SK-N-SH (cell line): Measurements from ENCODE around the gene KCNK18. TPM values are rescaled to one million over a fixed set of nuclear protein-coding genes. Genes with fewer than 3 reads are reported as not detected.

Source experiments
- CTCF ChIA-PET: fragments of 300-600, 350-600 bp; formaldehyde crosslinking; extraction: SDS; loops from one replicate; lab custom pipeline; 2021; lab: Yijun Ruan, JAX
- POLR2A ChIA-PET: fragments of 350-600 bp; sonication (Branson Sonifier 250); formaldehyde crosslinking; extraction: SDS; loops from one replicate; lab custom pipeline; 2020; ENCODE audit warnings: antibody characterized with exemption, inconsistent platforms; lab: Yijun Ruan, JAX
- DNase-seq: peaks from one replicate; pipeline ENCODE4 v3.0.0; 2012
- H2AFZ ChIP-seq: fragments of 200-600 bp; sonication (generic); 2 replicates; pipeline ENCODE4 v1.8.1; 2016; ENCODE audit warnings: antibody characterized with exemption, mild to moderate bottlenecking, low read depth
- H3F3A ChIP-seq: fragments of 200-600 bp; sonication (generic); replicated peaks from 2 replicates; pipeline ENCODE3; 2016; ENCODE audit warnings: antibody characterized with exemption, mild to moderate bottlenecking; ENCODE audit not compliant: insufficient read depth
- H3K27ac ChIP-seq, 2 experiments: fragments of 200-500 bp in 1 of 2; fragments of 200-600 bp in 1 of 2; sonication (Bioruptor generic) in 1 of 2; sonication (generic), shearing (Covaris generic) in 1 of 2; 2 replicates each; pipeline versions ENCODE4 v1.5.1 to v1.6.1; 2014 to 2016; ENCODE audit warnings: low read depth in 2 of 2, inconsistent platforms in 1 of 2, low read length in 1 of 2, mild to moderate bottlenecking in 1 of 2, mixed read lengths in 1 of 2
- H3K27me3 ChIP-seq: fragments of 200-600 bp; sonication (generic), shearing (Covaris generic); 2 replicates; pipeline ENCODE4 v1.6.1; 2016; ENCODE audit warnings: mixed run types; ENCODE audit not compliant: insufficient read depth
- H3K36me3 ChIP-seq, 2 experiments: fragments of 200-500 bp in 1 of 2; fragments of 200-600 bp in 1 of 2; sonication (Bioruptor generic) in 1 of 2; sonication (generic) in 1 of 2; replicated peaks in 1 of 2; 2 replicates each; pipeline versions ENCODE3 to v1.5.1; 2014 to 2016; ENCODE audit warnings: low read length in 1 of 2, mild to moderate bottlenecking in 1 of 2; ENCODE audit not compliant: insufficient read depth in 2 of 2, control insufficient read depth in 1 of 2
- H3K4me1 ChIP-seq, 2 experiments: fragments of 200-500 bp in 1 of 2; fragments of 200-600 bp in 1 of 2; sonication (Bioruptor generic) in 1 of 2; sonication (generic), shearing (Covaris generic) in 1 of 2; 2 replicates each; pipeline versions ENCODE4 v1.5.1 to v1.6.1; 2014 to 2016; ENCODE audit warnings: low read depth in 1 of 2, low read length in 1 of 2, mixed run types in 1 of 2; ENCODE audit not compliant: insufficient read depth in 2 of 2, control insufficient read depth in 1 of 2
- H3K4me2 ChIP-seq: fragments of 200-600 bp; sonication (generic), shearing (Covaris generic); 2 replicates; pipeline ENCODE4 v1.6.1; 2017; ENCODE audit warnings: mixed run types
- H3K4me3 ChIP-seq, 2 experiments: fragments of 200-500 bp in 1 of 2; fragments of 200-600 bp in 1 of 2; sonication (Bioruptor generic) in 1 of 2; sonication (generic), shearing (Covaris generic) in 1 of 2; 2 replicates each; pipeline versions ENCODE4 v1.5.1 to v1.8.1; 2014 to 2016; ENCODE audit warnings: low read depth in 2 of 2, inconsistent platforms in 1 of 2, low read length in 1 of 2, mild to moderate bottlenecking in 1 of 2, mixed read lengths in 1 of 2, moderate library complexity in 1 of 2
- H3K79me2 ChIP-seq: fragments of 200-600 bp; sonication (generic); 2 replicates; pipeline ENCODE4 v1.8.1; 2017; ENCODE audit warnings: mild to moderate bottlenecking; ENCODE audit not compliant: insufficient read depth
- H3K9ac ChIP-seq: fragments of 200-600 bp; sonication (generic); 2 replicates; pipeline ENCODE4 v1.6.1; 2017; ENCODE audit warnings: mixed run types
- H3K9me2 ChIP-seq: fragments of 200-600 bp; sonication (generic); 2 replicates; pipeline ENCODE4 v1.6.1; 2017; ENCODE audit warnings: mixed run types
- H3K9me3 ChIP-seq: fragments of 200-600 bp; sonication (generic); 2 replicates; pipeline ENCODE4 v1.6.1; 2017; ENCODE audit warnings: mixed run types, mild to moderate bottlenecking, moderate library complexity
- H4K20me1 ChIP-seq: fragments of 200-600 bp; sonication (generic); 2 replicates; pipeline ENCODE4 v1.6.1; 2017; ENCODE audit warnings: mild to moderate bottlenecking, mixed run types; ENCODE audit not compliant: insufficient read depth
- ELF1 ChIP-seq: IDR thresholded peaks from 2 replicates; pipeline ENCODE4 v1.4.0; 2012
- EP300 ChIP-seq, 2 experiments: IDR thresholded peaks; 2 replicates each; pipeline versions ENCODE4 v1.4.0 to v1.6.1; 2012; ENCODE audit warnings: borderline replicate concordance in 1 of 2, low read depth in 1 of 2, low read length in 1 of 2
- EZH2phosphoT487 ChIP-seq: fragments of 200-600 bp; sonication (generic); IDR thresholded peaks from 2 replicates; pipeline ENCODE4 v1.6.1; 2017; ENCODE audit warnings: low read depth, mixed run types, mild to moderate bottlenecking, antibody characterized with exemption, moderate library complexity, borderline replicate concordance
- FOXJ3 ChIP-seq: sonication (generic); formaldehyde crosslinking; IDR thresholded peaks from 2 replicates; pipeline ENCODE4 v1.5.1; 2020; ENCODE audit warnings: mild to moderate bottlenecking, missing genetic modification reagents
- FOXM1 ChIP-seq: IDR thresholded peaks from 2 replicates; pipeline ENCODE4 v1.4.0; 2012; ENCODE audit warnings: low read depth, mild to moderate bottlenecking
- GABPA ChIP-seq: IDR thresholded peaks from 2 replicates; pipeline ENCODE4 v1.4.0; 2012; ENCODE audit warnings: low read depth, mild to moderate bottlenecking
- MXI1 ChIP-seq: IDR thresholded peaks from 2 replicates; pipeline ENCODE4 v1.6.1; 2012; ENCODE audit warnings: mild to moderate bottlenecking, low read depth, low read length, improper control_type of control experiment
- NFIC ChIP-seq: IDR thresholded peaks from 2 replicates; pipeline ENCODE4 v1.4.0; 2012; ENCODE audit warnings: borderline replicate concordance
- NRF1 ChIP-seq: IDR thresholded peaks from 2 replicates; pipeline ENCODE4 v1.6.1; 2012; ENCODE audit warnings: low read depth, mild to moderate bottlenecking, low read length
- RAD21 ChIP-seq: IDR thresholded peaks from 2 replicates; pipeline ENCODE4 v1.6.1; 2012; ENCODE audit warnings: mild to moderate bottlenecking, low read length
- RCOR1 ChIP-seq: fragments of 150-350 bp; IDR thresholded peaks from 2 replicates; pipeline ENCODE4 v1.6.1; 2017; ENCODE audit warnings: antibody characterized with exemption, low read length
- RXRA ChIP-seq: IDR thresholded peaks from 2 replicates; pipeline ENCODE4 v1.4.0; 2012; ENCODE audit warnings: low read depth, mild to moderate bottlenecking, borderline replicate concordance
- SIN3A ChIP-seq: IDR thresholded peaks from 2 replicates; pipeline ENCODE4 v1.6.1; 2012; ENCODE audit warnings: low read depth, mild to moderate bottlenecking, low read length, moderate library complexity, borderline replicate concordance
- YY1 ChIP-seq: IDR thresholded peaks from 2 replicates; pipeline ENCODE4 v1.4.0; 2012; ENCODE audit warnings: low read depth, mild to moderate bottlenecking
- WGBS: methylation state at CpG from one replicate; pipeline ENCODE4 v1.1.6; 2017; ENCODE audit warnings: low lambda C conversion rate; 5-methylcytosine and 5-hydroxymethylcytosine counted together
- polyA plus RNA-seq, 3 experiments: library from polyadenylated mRNA; depleted of rRNA; stranded (reverse); fragments of >200 nt; gene quantifications; 2 replicates each; pipeline ENCODE4 v1.2.3, GENCODE V29; 2012
- TF ChIP-seq, protein P1 (sequence below): fragments of 150-350 bp; IDR thresholded peaks from 2 replicates; pipeline ENCODE4 v1.6.1; 2016; ENCODE audit warnings: mild to moderate bottlenecking, low read depth, low read length
- TF ChIP-seq, protein P2 (sequence below): fragments of 150-350 bp; IDR thresholded peaks from 2 replicates; pipeline ENCODE4 v1.6.1; 2017; ENCODE audit warnings: antibody characterized with exemption, low read length, low read depth, borderline replicate concordance
- TF ChIP-seq, protein P3 (sequence below): IDR thresholded peaks from 2 replicates; pipeline ENCODE4 v1.4.0; 2012; ENCODE audit warnings: low read depth
- TF ChIP-seq, protein P4 (sequence below): IDR thresholded peaks from 2 replicates; pipeline ENCODE4 v1.4.0; 2012; ENCODE audit warnings: low read depth, borderline replicate concordance
- TF ChIP-seq, protein P5 (sequence below): IDR thresholded peaks from 2 replicates; pipeline ENCODE4 v1.4.0; 2012; ENCODE audit warnings: low read depth, borderline replicate concordance
- TF ChIP-seq, protein P6 (sequence below): IDR thresholded peaks from 2 replicates; pipeline ENCODE4 v1.6.1; 2012; ENCODE audit warnings: mild to moderate bottlenecking, low read depth, low read length, moderate library complexity

KCNK18 gene
- polyA plus RNA-seq, 1 of the 3 experiments (the other 2 are of a cell fraction): not detected

DNA sequence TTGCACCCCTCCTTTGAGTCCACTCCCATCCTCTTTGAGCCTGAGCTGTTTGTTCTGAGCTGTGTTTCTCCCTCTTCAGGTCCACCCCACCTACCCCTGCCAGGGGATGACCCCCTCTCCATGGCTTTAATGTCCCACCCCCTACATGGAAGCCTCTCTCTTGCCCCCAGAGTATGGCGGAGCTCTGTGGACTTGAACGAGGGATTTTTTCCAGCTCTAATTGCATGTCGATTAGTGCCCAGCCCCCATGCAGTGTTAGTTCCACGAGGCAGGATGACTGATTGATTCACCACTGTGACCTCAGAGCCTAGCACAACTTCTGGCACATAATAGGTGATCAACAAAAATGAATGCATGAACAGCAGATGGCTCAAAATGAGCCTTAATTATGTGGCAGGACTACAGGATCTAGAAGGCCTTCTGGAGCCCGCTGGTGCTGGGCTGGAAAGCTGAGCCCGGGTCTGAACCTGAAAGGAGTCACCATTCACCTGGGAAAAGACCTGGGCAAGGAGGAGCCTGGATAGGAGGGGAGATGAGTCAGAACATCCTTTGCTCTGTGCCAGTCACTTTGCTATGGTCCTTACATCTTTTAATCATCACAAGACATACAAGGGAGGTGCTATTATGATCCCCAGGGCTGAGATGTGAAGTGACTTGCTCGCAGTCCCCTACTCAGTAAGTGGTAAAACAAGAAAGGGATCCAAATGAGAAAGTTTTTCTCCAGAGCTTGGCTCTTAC lies 26.6 kb downstream of the KCNK18 start:
- H3K9me3 ChIP-seq: no peaks in the 10 kb centered on the region
- H3K4me2 ChIP-seq: no peak overlapping the region
- H2AFZ ChIP-seq: no peak overlapping the region
- no peaks in the 10 kb centered on the region for H4K20me1 ChIP-seq
- ChIA-PET POLR2A (no interaction called here), CTCF (interaction anchor here (14.2 kb wide), 1 partner anchor 90 kb away, joined by 534 read pairs; no protein-coding TSS in a partner anchor)
- no peaks in the 10 kb centered on the region; the same call in 1 of the 2 replicates for H3K27me3 ChIP-seq
- H3K79me2 ChIP-seq: no peaks in the 10 kb centered on the region
- TF ChIP-seq GABPA (no peak), EZH2phosphoT487 (no peak), ELF1 (no peak), RXRA (no peak), SIN3A (no peak), NRF1 (no peak), FOXJ3 (CRISPR knock-in tag) (no peak), MXI1 (no peak), YY1 (no peak), EP300 (IDR thresholded peaks at IDR 0.05; ENCODE audit: borderline replicate concordance in 1 of 2, low read depth in 1 of 2, low read length in 1 of 2) (no peak), RAD21 (no peak), FOXM1 (no peak), RCOR1 (no peak), NFIC (no peak)
- TF ChIP-seq, protein P1, sequence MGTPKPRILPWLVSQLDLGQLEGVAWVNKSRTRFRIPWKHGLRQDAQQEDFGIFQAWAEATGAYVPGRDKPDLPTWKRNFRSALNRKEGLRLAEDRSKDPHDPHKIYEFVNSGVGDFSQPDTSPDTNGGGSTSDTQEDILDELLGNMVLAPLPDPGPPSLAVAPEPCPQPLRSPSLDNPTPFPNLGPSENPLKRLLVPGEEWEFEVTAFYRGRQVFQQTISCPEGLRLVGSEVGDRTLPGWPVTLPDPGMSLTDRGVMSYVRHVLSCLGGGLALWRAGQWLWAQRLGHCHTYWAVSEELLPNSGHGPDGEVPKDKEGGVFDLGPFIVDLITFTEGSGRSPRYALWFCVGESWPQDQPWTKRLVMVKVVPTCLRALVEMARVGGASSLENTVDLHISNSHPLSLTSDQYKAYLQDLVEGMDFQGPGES: no peak
- TF ChIP-seq, protein P2, sequence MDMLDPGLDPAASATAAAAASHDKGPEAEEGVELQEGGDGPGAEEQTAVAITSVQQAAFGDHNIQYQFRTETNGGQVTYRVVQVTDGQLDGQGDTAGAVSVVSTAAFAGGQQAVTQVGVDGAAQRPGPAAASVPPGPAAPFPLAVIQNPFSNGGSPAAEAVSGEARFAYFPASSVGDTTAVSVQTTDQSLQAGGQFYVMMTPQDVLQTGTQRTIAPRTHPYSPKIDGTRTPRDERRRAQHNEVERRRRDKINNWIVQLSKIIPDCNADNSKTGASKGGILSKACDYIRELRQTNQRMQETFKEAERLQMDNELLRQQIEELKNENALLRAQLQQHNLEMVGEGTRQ: no peak
- TF ChIP-seq, protein P3, sequence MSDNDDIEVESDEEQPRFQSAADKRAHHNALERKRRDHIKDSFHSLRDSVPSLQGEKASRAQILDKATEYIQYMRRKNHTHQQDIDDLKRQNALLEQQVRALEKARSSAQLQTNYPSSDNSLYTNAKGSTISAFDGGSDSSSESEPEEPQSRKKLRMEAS: no peak
- TF ChIP-seq, protein P4, sequence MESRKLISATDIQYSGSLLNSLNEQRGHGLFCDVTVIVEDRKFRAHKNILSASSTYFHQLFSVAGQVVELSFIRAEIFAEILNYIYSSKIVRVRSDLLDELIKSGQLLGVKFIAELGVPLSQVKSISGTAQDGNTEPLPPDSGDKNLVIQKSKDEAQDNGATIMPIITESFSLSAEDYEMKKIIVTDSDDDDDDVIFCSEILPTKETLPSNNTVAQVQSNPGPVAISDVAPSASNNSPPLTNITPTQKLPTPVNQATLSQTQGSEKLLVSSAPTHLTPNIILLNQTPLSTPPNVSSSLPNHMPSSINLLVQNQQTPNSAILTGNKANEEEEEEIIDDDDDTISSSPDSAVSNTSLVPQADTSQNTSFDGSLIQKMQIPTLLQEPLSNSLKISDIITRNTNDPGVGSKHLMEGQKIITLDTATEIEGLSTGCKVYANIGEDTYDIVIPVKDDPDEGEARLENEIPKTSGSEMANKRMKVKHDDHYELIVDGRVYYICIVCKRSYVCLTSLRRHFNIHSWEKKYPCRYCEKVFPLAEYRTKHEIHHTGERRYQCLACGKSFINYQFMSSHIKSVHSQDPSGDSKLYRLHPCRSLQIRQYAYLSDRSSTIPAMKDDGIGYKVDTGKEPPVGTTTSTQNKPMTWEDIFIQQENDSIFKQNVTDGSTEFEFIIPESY: no peak
- TF ChIP-seq, protein P5, sequence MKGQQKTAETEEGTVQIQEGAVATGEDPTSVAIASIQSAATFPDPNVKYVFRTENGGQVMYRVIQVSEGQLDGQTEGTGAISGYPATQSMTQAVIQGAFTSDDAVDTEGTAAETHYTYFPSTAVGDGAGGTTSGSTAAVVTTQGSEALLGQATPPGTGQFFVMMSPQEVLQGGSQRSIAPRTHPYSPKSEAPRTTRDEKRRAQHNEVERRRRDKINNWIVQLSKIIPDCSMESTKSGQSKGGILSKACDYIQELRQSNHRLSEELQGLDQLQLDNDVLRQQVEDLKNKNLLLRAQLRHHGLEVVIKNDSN: no peak
- TF ChIP-seq, protein P6, sequence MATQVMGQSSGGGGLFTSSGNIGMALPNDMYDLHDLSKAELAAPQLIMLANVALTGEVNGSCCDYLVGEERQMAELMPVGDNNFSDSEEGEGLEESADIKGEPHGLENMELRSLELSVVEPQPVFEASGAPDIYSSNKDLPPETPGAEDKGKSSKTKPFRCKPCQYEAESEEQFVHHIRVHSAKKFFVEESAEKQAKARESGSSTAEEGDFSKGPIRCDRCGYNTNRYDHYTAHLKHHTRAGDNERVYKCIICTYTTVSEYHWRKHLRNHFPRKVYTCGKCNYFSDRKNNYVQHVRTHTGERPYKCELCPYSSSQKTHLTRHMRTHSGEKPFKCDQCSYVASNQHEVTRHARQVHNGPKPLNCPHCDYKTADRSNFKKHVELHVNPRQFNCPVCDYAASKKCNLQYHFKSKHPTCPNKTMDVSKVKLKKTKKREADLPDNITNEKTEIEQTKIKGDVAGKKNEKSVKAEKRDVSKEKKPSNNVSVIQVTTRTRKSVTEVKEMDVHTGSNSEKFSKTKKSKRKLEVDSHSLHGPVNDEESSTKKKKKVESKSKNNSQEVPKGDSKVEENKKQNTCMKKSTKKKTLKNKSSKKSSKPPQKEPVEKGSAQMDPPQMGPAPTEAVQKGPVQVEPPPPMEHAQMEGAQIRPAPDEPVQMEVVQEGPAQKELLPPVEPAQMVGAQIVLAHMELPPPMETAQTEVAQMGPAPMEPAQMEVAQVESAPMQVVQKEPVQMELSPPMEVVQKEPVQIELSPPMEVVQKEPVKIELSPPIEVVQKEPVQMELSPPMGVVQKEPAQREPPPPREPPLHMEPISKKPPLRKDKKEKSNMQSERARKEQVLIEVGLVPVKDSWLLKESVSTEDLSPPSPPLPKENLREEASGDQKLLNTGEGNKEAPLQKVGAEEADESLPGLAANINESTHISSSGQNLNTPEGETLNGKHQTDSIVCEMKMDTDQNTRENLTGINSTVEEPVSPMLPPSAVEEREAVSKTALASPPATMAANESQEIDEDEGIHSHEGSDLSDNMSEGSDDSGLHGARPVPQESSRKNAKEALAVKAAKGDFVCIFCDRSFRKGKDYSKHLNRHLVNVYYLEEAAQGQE: no peak
- no peak overlapping the region for H3K9ac ChIP-seq
- no peak for DNase-seq
- H3F3A ChIP-seq: no peaks in the 10 kb centered on the region
- H3K27ac ChIP-seq: no peak overlapping the region
- H3K36me3 ChIP-seq: no peaks in the 10 kb centered on the region
- H3K4me3 ChIP-seq: no peak overlapping the region
- no peaks in the 10 kb centered on the region for H3K9me2 ChIP-seq
- WGBS: 54% methylated on average over 7 of the region's 7 CpGs
- peaks cover 0 to 7% of the 10 kb centered on the region in 2 experiments; a peak in 1 of 4 replicates for H3K4me1 ChIP-seq
